ENCODE data around the gene KCNQ1.

GRCh38 chr11:2550606-2550970 is 105.8 kb downstream of the KCNQ1 start:
- TF ChIP-seq CTCF (IDR thresholded peaks at IDR 0.05) = no peak
- no peak for TF ChIP-seq POLR2A (IDR thresholded peaks at IDR 0.05)

All from lower leg skin (tissue), 3 donors.